Glutamatergic neuron (in vitro differentiated cells): ENCODE data around the gene ERBB3. TPM values are rescaled to one million over a fixed set of nuclear protein-coding genes. Genes with fewer than 3 reads are reported as not detected.
A peak's percentile ranks its signal among the peaks of the same experiment; 100 is the strongest.
"Not testable (repeated sequence)": the region's sequence is repeated elsewhere in the genome, so short reads cannot be mapped to it uniquely, and the experiment has no call there.

Experiments used
- DNase-seq: peaks from one replicate; pipeline ENCODE4 v3.0.0; 2022
- H3K27ac Mint-ChIP-seq: one replicate; pipeline ENCODE4 v1.8.0; 2020; ENCODE audit warnings: mild to moderate bottlenecking, mixed read lengths, inconsistent platforms; ENCODE audit not compliant: unreplicated experiment
- H3K27me3 Mint-ChIP-seq: one replicate; pipeline ENCODE4 v1.8.0; 2020; ENCODE audit warnings: mild to moderate bottlenecking, moderate library complexity, mixed read lengths, inconsistent platforms; ENCODE audit not compliant: unreplicated experiment
- H3K36me3 Mint-ChIP-seq: one replicate; pipeline ENCODE4 v1.8.0; 2020; ENCODE audit warnings: mild to moderate bottlenecking, mixed read lengths, inconsistent platforms; ENCODE audit not compliant: unreplicated experiment
- H3K4me1 Mint-ChIP-seq: one replicate; pipeline ENCODE4 v1.8.0; 2020; ENCODE audit warnings: mild to moderate bottlenecking, low read depth, mixed read lengths, inconsistent platforms; ENCODE audit not compliant: unreplicated experiment
- H3K4me3 Mint-ChIP-seq: one replicate; pipeline ENCODE4 v1.8.0; 2020; ENCODE audit warnings: mild to moderate bottlenecking, mixed read lengths, inconsistent platforms; ENCODE audit not compliant: unreplicated experiment
- H3K9me3 Mint-ChIP-seq: one replicate; pipeline ENCODE4 v1.8.0; 2020; ENCODE audit warnings: mild to moderate bottlenecking, moderate library complexity, mixed read lengths, inconsistent platforms; ENCODE audit not compliant: unreplicated experiment
- total RNA-seq: library from RNA; stranded (reverse); fragmentation: NEBNext Ultra II Directional; extraction: Animal tissue kit (Norgen Biotek cat#: 25700); gene quantifications from one replicate; pipeline ENCODE4 v1.2.1, GENCODE V29; 2021; ENCODE audit not compliant: unreplicated experiment
- TF ChIP-seq, protein P1 (sequence below): fragments of 200-600 bp; sonication (generic); IDR thresholded peaks from one replicate; pipeline ENCODE4 v1.5.0; 2021; ENCODE audit not compliant: partially characterized antibody, unreplicated experiment

ERBB3 gene
- total RNA-seq, 1 donor from 2014 or later, result 33.7 TPM

DNA sequence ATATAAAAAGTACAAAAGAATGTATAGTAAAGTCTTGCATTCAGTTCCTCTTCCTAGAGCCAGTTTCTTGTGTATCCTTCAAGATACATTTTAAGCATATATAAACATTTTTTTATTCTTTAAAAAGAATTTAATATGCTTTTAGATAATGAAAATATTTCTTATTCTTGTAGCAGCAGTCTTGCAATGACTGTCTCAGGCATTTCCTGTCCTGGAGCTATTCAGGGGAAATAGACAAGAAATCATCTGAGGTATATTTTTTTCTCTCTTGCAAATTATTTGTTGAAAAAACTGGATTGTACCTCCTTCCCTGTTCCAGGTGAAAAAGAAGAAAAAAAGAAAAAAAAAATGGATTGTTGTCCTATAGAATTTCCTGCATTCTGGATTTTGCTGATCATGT lies 17.0 kb upstream of the ERBB3 start:
- H3K27me3 Mint-ChIP-seq, result peaks cover 3% of the 10 kb centered on the region
- no peaks in the 10 kb centered on the region for H3K9me3 Mint-ChIP-seq
- no peaks in the 10 kb centered on the region for H3K4me1 Mint-ChIP-seq
- H3K27ac Mint-ChIP-seq, result no peak overlapping the region
- peaks cover 4% of the 10 kb centered on the region for H3K36me3 Mint-ChIP-seq
- DNase-seq, result no peak
- H3K4me3 Mint-ChIP-seq, result no peak overlapping the region
- TF ChIP-seq, protein P1, sequence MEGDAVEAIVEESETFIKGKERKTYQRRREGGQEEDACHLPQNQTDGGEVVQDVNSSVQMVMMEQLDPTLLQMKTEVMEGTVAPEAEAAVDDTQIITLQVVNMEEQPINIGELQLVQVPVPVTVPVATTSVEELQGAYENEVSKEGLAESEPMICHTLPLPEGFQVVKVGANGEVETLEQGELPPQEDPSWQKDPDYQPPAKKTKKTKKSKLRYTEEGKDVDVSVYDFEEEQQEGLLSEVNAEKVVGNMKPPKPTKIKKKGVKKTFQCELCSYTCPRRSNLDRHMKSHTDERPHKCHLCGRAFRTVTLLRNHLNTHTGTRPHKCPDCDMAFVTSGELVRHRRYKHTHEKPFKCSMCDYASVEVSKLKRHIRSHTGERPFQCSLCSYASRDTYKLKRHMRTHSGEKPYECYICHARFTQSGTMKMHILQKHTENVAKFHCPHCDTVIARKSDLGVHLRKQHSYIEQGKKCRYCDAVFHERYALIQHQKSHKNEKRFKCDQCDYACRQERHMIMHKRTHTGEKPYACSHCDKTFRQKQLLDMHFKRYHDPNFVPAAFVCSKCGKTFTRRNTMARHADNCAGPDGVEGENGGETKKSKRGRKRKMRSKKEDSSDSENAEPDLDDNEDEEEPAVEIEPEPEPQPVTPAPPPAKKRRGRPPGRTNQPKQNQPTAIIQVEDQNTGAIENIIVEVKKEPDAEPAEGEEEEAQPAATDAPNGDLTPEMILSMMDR, result no peak

DNA sequence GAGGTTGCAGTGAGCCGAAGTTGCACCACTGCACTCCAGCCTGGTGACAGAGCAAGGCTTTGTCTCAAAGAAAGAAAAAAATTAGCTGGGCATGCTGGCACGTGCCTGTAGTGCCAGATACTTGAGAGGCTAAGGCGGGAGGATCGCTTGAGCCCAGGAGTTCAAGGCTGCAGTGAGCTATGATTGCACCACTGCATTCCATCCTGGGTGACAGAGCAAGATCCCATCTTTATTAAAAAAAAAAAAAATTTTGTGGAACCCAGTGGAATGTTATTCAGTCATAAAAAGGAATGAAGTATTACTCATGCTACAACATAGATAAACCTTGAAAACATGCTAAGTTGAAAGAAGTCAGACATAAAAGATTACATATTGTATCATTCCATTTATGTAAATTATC lies 8.3 kb upstream of the ERBB3 start:
- Mint-ChIP-seq H3K27ac (no peak overlapping the region), H3K27me3 (peaks cover 4% of the 10 kb centered on the region), H3K4me1 (no peaks in the 10 kb centered on the region), H3K9me3 (peaks cover under 1% of the 10 kb centered on the region), H3K36me3 (no peaks in the 10 kb centered on the region), H3K4me3 (no peak overlapping the region)
- no peak for DNase-seq
- TF ChIP-seq, protein P1, result no peak

DNA sequence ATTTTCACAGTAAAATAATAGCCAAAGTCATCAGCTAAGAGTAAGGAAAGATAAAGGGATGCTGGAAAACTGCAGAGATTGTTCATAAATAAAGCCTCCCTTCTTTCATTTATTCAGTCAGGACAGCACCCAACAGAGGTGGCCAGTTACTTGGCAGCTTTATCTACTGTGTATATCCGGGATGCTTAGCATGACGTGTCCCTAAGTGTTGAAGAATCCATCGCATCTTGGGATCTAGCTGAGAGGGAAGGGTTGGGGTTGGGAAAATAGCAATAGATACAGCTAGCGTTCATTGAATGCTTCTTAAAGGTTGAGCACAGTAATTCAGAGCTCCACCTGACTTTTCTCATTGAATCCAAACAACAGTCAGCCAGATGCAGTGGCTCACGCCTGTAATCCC lies 5.6 kb upstream of the ERBB3 start:
- Mint-ChIP-seq H3K9me3 (peaks cover 5% of the 10 kb centered on the region), H3K27ac (peak overlapping the region; percentile 28), H3K4me1 (no peaks in the 10 kb centered on the region), H3K36me3 (no peaks in the 10 kb centered on the region), H3K4me3 (no peak overlapping the region), H3K27me3 (peaks cover 6% of the 10 kb centered on the region)
- no peak for DNase-seq
- TF ChIP-seq, protein P1, result no peak

DNA sequence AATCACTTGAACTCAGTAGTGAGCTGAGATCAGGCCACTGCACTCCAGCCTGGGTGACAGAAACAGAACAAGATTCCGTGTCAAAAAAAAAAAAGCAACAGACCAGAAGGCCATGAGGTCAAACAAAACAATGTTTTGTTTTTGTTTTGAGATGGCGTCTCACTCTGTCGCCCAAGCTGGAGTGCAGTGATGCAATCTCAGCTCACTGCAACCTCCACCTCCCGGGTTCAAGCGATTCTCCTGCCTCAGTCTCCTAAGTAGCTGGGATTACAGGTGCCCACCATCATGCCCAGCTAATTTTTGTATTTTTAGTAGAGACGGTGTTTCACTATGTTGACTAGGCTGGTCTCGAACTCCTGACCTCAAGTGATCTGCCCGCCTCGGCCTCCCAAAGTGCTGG lies 2.0 kb upstream of the ERBB3 start:
- H3K9me3 Mint-ChIP-seq, H3K27ac Mint-ChIP-seq, H3K4me1 Mint-ChIP-seq, H3K4me3 Mint-ChIP-seq, H3K27me3 Mint-ChIP-seq, DNase-seq, H3K36me3 Mint-ChIP-seq: not testable (repeated sequence)

DNA sequence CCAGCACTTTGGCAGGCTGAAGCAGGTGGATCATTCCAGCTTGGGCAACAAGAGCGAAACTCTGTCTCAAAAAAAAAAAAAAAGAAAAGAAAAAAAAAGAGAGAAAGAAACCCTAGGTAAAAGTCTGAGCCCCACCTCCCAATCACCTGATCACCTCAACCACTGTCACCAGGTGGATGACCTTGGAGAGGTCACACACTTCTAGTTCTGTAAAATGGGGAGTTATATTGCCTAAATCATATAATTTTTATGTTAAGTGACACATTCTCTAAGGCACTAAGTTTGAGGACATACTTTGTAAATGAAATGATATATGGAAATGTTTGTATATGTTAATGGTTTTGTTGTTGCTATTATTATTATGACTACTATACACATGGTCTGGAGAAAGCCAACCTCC lies 1.5 kb upstream of the ERBB3 start:
- Mint-ChIP-seq H3K27me3 (peaks cover 6% of the 10 kb centered on the region), H3K27ac (no peak overlapping the region), H3K36me3 (no peaks in the 10 kb centered on the region), H3K9me3 (peaks cover 7% of the 10 kb centered on the region), H3K4me3 (peak overlapping the region; percentile 80), H3K4me1 (no peaks in the 10 kb centered on the region)
- TF ChIP-seq, protein P1, result no peak
- no peak for DNase-seq
